Middle frontal gyrus (tissue), 1 donor: ENCODE results near the gene MESP1.
A peak's percentile ranks its signal among the peaks of the same experiment; 100 is the strongest.
"Not testable (repeated sequence)": the region's sequence is repeated elsewhere in the genome, so short reads cannot be mapped to it uniquely, and the experiment has no call there.

Source experiments
- DNase-seq: peaks from one replicate; pipeline ENCODE4 v3.0.0-alpha.2; 2015; ENCODE audit warnings: low spot score; ENCODE audit errors: extremely low spot score

The MESP1 gene

DNA sequence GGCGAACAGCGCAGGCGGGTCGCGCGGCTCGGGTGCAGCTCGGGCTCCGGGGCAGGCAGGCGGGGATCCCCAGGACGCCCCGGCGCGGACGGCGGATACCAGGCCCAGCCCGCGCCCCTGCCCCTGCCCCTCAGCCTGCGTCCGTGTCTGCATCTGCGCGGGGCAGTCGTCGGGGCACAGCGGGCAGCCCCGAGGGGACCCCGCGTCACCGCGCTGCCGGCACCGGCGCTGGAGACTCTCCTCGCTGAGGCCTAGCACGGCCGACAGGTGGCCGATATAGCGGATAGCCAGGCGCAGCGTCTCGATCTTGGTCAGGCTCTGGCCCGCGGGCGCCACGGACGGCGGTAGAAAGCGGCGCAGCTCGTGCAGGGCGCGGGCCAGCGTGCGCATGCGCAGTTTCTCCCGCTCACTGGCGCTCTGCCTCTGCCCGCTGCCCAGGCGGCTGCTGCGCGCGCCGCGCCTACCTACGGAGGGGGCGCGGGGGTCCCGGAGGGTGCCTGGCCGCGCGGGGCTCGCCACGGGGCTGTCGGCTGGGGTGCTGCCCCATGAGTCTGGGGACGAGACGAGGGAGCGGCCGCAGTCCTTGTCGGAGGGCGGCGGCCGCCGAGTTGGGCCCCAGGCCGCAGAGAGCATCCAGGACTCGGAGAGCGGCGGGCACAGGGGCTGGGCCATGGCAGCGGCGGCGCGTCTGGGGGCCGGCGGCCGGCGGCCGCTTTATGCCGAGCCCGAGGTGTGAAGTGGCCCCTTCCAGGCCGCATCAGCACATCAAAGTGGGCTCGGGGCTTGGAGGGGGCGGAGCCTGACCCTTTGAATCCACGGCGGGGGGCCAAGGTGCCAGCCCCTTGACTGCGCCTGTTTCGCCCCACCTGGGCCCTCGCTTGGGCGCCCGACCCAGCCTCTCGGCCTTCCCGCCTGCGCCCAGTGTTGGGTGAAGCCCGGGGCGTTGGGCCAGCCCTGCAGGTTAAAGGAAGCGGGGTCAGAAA lies at the start of gene MESP1:
Gene MESP1 (minus strand): TSS at position 690 of the 983 bp plus-strand sequence. CDS start 18 bp downstream, at position 672.
- peak; percentile 81 for DNase-seq

GRCh38 chr15:89799918-89800498 lies 49.0 kb upstream of the MESP1 start:
- DNase-seq = no peak

DNA sequence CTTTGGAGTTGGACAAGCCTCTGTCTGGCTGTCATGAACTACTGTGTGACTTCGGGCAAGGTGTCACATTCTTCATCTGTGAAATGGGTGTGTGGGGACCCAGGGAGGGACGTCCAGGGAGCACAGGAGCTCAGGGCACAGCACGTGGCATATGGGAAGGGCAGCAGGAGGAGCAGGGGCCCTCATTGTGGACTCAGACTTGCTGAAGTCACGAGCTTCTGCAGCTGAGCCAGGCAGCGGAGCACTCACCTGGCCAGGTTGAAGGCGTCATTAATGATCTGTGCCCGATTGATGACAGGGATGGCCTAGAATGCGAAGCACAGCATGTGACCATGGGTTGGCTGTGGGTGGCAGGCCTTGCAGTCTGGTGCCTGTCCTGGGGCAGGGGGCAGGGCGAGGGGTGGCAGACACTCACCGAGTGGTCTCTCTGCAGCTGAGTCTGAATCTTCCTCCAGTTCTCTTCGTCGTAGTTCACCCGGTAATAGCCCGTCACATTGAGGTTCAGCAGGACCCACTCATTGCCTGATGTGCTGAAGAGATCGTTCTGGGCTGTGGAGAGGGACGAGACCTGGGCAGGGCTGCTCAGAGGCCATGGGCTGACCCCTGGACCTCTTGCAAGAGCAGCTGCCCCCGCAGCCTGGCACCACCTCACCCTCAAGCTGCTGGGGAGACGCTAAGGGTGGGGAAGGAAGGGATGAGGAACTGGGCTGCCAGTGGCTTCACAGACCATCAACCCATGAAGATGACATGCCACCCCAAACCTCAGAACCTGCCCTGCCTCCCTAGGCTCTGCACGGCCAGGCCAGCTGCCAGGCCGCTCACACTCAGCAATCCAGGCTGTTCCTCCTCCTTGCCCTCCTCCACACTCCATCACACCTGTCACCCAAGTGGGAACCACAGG lies 48.2 kb upstream of the MESP1 start:
- DNase-seq = no peak

DNA sequence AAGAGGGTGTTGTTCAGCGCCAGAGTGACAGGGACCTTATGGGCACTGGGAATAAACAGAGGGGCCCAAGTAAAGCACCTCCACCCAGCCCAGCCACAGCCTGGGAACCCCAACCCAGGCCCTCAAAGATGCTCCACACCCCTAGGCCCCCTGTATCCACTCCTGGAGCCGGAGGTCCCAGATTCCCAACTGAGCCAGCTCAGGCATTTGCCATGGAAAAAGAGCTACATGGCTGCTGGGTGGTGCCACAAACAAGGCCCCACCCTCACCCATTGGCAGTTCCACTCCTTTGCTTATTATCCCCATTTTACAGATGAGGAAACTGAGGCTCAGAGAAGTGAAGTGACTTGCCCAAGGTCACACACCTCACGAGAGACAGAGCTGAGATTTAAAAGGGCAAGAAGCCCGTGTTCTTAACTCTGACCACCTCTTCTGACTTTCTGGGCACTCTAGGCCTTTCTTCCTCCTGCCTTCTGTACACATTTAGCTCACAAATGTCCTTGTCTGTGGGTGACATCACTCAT lies 46.7 kb upstream of the MESP1 start:
- DNase-seq = no peak

GRCh38 chr15:89795996-89796395 lies 44.9 kb upstream of the MESP1 start:
- no peak for DNase-seq

- DNase-seq = no peak
These were observed 43.7 kb upstream of the MESP1 start for GRCh38 chr15:89794627-89795241.

GRCh38 chr15:89792106-89792805 lies 41.2 kb upstream of the MESP1 start:
- no peak for DNase-seq

DNA sequence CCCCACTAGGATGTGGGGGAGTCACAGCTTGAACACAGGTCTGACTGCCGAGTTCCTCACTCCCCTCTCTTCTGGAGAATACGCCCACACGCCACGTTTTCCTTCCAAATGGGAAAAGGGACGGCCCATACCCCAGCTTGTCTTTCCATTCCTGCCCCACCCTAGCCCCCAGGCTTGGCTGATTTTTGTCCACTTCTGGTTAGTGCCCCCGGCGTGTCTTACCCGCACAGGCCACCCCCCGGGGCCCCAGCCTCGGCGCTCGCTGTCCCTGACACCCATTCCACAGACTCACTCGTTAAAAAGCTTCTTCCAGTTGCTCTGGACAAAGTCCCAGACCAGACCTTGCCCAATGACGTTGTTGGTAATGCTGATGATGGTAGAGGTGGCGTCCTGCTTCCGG lies 39.6 kb upstream of the MESP1 start:
- DNase-seq = no peak

DNA sequence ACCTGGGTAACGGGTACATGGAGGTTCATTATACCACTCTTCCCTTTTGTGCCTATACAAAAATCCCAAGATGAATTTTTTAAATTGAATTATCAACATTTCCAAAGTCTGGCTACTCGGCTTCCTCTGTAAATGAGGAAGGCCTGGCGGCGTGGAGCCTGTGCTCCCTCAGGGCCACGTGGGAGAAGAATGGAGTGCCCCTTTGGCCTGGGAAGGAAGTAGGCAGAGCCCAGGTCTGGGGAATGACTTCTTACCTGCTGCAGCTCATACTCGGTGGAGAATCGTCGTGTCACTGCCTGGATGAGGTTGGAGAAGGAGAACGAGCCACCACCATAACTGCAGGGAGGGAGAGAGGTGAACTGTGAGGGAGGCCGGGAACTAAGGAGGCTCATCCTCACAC lies 39.2 kb upstream of the MESP1 start:
- DNase-seq = no peak

DNA sequence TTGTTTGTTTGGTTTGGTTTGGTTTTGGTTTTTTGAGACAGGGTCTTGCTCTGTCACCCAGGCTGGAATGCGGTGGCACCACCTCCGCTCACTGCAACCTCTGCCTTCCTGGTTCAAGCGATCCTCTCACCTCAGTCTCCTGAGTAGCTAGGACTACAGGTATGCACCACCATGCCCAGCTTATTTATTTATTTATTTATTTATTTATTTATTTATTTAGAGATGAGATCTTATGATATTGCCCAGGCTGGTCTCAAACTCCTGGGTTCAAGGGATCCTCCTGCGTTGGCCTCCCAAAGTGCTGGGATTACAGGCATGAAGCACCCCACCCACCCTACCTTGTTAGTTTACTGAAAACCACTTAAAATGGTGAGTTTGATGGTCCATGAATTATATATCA lies 37.5 kb upstream of the MESP1 start:
- not testable (repeated sequence) for DNase-seq

GRCh38 chr15:89787944-89788343 lies 36.9 kb upstream of the MESP1 start:
- no peak for DNase-seq

DNA sequence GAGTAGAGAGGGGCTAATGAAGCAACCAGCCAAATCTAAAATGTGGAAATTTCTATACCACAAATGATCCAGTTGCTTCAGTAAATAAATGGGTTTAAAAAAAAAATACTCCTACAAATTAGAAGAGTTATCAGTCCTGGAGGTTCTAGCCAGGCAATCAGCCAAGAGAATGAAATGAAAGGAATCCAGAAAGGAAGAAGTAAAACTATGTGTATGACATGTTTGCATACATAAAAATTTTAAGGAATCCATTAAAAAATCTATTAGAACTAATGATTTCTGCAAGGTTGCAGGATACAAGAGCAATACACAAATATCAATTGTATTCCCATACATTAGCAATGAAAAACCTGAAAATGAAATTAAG lies 34.7 kb upstream of the MESP1 start:
- no peak for DNase-seq

DNA sequence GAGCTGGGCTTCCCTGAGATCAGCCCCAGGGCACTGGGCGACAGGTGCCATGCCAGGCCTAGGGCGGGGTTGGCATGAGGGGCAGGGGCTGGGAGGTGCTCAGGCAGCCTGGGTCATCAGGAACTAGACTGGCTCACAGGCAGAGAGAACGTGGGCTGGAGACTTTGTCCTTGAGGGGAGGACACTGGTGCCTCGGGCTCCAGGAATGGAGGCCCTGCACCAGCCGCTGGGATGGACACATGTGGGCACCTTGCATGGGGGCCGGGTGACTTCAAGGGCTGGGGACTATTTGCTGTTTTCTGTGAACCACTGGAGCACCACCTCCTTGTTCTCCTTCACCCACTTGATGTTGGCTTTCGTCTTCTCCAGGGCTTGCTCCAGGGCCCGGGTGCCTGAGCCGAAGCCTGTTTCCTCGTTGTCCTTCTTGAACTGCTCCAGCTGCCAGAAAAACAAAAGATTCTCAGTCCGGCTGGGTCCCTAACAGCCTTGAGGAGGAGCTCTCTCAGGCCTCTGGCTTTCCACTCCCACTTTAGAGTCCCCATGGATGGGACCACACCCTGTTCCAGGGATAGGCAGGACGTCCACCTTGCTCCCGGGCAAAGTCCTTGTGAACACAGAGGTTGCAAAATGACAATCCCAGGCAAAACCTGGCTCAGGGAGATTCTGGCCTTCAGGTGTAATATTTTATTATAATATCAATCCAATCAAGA lies 34.2 kb upstream of the MESP1 start:
- no peak for DNase-seq

- no peak for DNase-seq
These were observed 33.6 kb upstream of the MESP1 start for GRCh38 chr15:89784686-89784960.

DNA sequence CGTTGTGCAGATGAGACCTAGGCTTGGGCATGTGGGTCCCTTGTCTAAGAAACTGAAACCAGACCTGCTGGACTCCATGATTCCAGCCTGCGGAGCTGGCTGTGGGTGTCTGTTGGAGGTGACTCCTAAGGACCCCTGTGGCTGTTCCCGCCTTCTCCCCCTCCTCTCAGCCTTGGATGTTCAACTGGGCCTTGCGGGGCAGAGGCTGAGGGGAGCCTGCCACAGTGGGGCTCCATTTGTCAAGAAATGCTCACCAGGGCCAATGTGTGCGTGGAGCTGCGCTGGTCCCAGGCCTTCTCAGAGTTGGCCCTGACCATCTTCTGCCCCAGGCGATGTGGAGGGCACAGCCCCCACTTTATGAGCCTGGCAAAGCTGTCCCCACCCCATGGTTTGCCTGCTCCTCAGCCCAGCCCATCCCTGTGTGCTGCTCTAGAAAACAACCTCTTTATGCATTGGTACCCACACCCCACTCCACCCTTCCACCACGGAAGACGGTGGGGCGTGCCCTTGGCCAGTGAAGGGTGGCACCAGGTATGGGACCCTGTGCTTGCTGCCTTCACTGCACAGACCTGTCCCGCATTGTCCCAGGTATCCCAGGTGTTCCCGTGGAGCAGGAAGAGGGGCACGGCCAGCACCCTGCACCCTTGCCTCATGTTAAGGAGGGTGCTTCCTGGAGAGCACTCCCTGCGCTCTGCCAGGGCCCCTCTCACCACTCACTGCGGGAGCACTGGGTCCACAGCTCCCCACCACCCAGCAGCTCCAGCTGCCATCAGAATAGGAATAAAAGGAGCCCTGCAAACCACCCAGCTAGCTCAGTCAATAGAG lies 33.0 kb upstream of the MESP1 start:
- DNase-seq = no peak

GRCh38 chr15:89783111-89783860 lies 32.2 kb upstream of the MESP1 start:
- DNase-seq = no peak

GRCh38 chr15:89782619-89782950 lies 31.5 kb upstream of the MESP1 start:
- DNase-seq = not testable (repeated sequence)

DNA sequence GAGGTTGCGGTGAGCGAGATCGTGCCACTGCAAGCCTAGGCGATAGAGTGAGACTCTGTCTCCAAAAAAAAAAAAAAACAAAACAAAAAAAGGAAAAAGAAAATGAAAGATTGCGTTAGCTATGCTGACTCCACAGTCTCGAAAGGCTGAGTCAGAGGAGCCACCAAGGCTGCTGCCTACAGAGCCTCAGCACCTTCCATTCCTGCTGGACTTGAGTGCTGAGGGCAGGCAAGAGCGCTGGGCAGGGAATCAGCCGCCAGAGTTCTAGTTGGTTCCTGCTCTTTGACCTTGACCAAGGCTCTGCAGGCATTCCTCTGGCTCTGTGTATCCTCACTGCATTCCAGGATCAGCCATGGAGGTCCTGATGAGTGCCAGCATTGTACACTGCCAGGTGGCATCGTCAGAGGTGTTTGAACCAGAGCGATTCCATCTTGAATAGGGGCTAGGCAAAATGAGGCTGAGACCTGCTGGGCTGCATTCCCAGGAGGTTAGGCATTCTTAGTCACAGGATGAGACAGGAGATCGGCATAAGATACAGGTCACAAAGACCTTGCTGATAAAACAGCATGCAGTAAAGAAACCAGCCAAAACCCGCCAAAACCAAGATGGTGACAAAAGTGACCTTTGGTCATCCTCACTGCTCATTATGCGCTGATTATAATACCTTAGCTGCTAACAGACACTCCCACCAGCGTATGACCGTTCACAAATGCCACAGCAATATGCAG lies 31.0 kb upstream of the MESP1 start:
- no peak for DNase-seq
